ENCODE measurements around the gene LRP6. TPM values are rescaled to one million over a fixed set of nuclear protein-coding genes. Genes with fewer than 3 reads are reported as not detected.
"Not testable (repeated sequence)": the region's sequence is repeated elsewhere in the genome, so short reads cannot be mapped to it uniquely, and the experiment has no call there.

LRP6 gene
- total RNA-seq, 1 donor from 2014 or later: 70.0 TPM

GRCh38 chr12:12116677-12117076 is 150.2 kb downstream of the LRP6 start:
- intact Hi-C loops (cut with DNase I): no loop called here
- H3K27me3 ChIP-seq: no peaks in the 10 kb centered on the region
- DNase-seq (ENCODE audit: low spot score in 2 of 2): no peak
- H3K9me3 ChIP-seq: no peaks in the 10 kb centered on the region
- no peak overlapping the region for H3K27ac ChIP-seq
- H3K4me3 ChIP-seq: no peak overlapping the region
- TF ChIP-seq, protein P1, sequence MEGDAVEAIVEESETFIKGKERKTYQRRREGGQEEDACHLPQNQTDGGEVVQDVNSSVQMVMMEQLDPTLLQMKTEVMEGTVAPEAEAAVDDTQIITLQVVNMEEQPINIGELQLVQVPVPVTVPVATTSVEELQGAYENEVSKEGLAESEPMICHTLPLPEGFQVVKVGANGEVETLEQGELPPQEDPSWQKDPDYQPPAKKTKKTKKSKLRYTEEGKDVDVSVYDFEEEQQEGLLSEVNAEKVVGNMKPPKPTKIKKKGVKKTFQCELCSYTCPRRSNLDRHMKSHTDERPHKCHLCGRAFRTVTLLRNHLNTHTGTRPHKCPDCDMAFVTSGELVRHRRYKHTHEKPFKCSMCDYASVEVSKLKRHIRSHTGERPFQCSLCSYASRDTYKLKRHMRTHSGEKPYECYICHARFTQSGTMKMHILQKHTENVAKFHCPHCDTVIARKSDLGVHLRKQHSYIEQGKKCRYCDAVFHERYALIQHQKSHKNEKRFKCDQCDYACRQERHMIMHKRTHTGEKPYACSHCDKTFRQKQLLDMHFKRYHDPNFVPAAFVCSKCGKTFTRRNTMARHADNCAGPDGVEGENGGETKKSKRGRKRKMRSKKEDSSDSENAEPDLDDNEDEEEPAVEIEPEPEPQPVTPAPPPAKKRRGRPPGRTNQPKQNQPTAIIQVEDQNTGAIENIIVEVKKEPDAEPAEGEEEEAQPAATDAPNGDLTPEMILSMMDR (IDR thresholded peaks at IDR 0.05): no peak
- H3K4me1 ChIP-seq: no peaks in the 10 kb centered on the region
- peaks cover 6 to 15% of the 10 kb centered on the region in 2 donors for H3K36me3 ChIP-seq

GRCh38 chr12:12115514-12115913 is 151.3 kb downstream of the LRP6 start:
- Histone ChIP-seq H3K4me3 (no peak overlapping the region), H3K27ac (no peak overlapping the region), H3K27me3 (no peaks in the 10 kb centered on the region), H3K9me3 (no peaks in the 10 kb centered on the region), H3K4me1 (no peaks in the 10 kb centered on the region), H3K36me3 (peaks cover 0 to 5% of the 10 kb centered on the region in 2 donors)
- no peak for DNase-seq (ENCODE audit: low spot score in 2 of 2)
- TF ChIP-seq, protein P1 (IDR thresholded peaks at IDR 0.05): no peak
- intact Hi-C loops (cut with DNase I): no loop called here

GRCh38 chr12:12110923-12111555 is 155.8 kb downstream of the LRP6 start:
- intact Hi-C loops (cut with DNase I); DNase-seq (ENCODE audit: low spot score in 2 of 2); H3K4me1 ChIP-seq; H3K27ac ChIP-seq; H3K27me3 ChIP-seq; H3K36me3 ChIP-seq; H3K4me3 ChIP-seq: not testable (repeated sequence)
- H3K9me3 ChIP-seq: peaks cover 12 to 17% of the 10 kb centered on the region in 2 donors

DNA sequence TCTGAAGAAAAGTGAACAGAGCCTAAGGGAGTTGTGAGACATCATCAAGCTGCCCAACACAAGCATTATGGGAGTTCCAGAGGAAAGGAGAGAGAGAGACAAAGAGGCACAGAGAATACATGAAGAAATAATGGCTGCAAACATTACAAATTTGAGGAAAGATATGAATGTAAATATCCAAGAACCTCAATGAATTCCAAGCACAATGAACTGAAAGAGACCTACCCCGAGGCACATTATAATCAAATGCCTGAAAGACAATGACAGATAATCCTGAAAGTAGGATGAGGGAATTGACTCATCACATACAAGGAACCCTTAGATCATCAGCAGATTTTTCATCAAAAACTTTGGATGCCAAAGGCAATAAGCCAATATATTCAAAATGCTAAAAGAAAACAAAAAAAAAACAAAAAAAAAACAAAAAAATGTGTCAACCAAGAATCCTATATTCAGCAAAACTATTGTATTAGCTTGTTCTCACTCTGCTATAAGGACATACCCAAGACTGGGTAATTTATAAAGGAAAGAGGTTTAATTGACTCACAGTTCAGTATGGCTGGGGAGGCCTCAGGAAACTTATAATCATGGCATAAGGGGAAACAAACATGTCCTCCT is 158.3 kb downstream of the LRP6 start:
- peaks cover 0 to 6% of the 10 kb centered on the region in 2 donors for H3K36me3 ChIP-seq
- TF ChIP-seq, protein P1 (IDR thresholded peaks at IDR 0.05): no peak
- no peak overlapping the region for H3K4me3 ChIP-seq
- H3K27ac ChIP-seq: no peak overlapping the region
- intact Hi-C loops (cut with DNase I): no loop called here
- peaks cover 12 to 17% of the 10 kb centered on the region in 2 donors for H3K9me3 ChIP-seq
- H3K4me1 ChIP-seq: no peaks in the 10 kb centered on the region
- H3K27me3 ChIP-seq: no peaks in the 10 kb centered on the region
- DNase-seq (ENCODE audit: low spot score in 2 of 2): no peak

- intact Hi-C loops (cut with DNase I): no loop called here
- peaks cover 0 to 8% of the 10 kb centered on the region in 2 donors for H3K36me3 ChIP-seq
- TF ChIP-seq, protein P1 (IDR thresholded peaks at IDR 0.05): no peak
- DNase-seq (ENCODE audit: low spot score in 2 of 2): no peak
- no peaks in the 10 kb centered on the region for H3K4me1 ChIP-seq
- no peaks in the 10 kb centered on the region for H3K27me3 ChIP-seq
- no peak overlapping the region for H3K4me3 ChIP-seq
- H3K9me3 ChIP-seq: peaks cover 12 to 17% of the 10 kb centered on the region in 2 donors
- no peak overlapping the region for H3K27ac ChIP-seq
Measured at GRCh38 chr12:12107678-12108077, 159.2 kb downstream of the LRP6 start.

DNA sequence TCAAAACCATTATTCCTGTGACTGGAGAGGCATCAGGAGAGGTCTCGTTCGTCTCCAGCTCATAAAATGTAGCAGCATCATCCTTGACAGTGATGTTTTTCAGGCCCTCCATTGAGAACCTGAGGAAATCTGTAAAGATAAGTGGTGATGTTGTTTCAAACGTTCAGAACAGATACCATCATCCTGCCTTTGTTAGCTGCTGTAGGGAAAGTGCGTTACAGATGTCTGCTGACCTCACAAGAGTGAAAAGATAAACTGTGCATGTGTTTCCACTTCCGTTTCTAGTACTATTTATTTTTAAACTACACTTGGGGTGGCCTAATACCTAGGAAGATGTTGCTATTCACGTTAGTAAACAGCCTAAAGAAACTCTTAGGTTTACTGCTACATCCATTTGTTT is 167.7 kb downstream of the LRP6 start:
- DNase-seq (ENCODE audit: low spot score in 2 of 2): no peak
- Histone ChIP-seq H3K27me3 (no peaks in the 10 kb centered on the region), H3K4me3 (no peak overlapping the region), H3K36me3 (peaks cover 0 to 5% of the 10 kb centered on the region in 2 donors), H3K27ac (no peak overlapping the region), H3K9me3 (no peaks in the 10 kb centered on the region), H3K4me1 (peaks cover 0 to 3% of the 10 kb centered on the region in 2 donors)
- TF ChIP-seq, protein P1 (IDR thresholded peaks at IDR 0.05): no peak
- intact Hi-C loops (cut with DNase I): no loop called here

All from ascending aorta (tissue), 2 donors.